HG03575 (cell line): ENCODE data around the gene USP7.
"Not testable (repeated sequence)": the region's sequence is repeated elsewhere in the genome, so short reads cannot be mapped to it uniquely, and the experiment has no call there.

ENCODE experiments used
- ATAC-seq: cut with Tn5 transposase; IDR thresholded peaks from one replicate; pipeline ENCODE4 v1.9.1; 2021; ENCODE audit not compliant: unreplicated experiment, insufficient number of reproducible peaks, low FRiP score; ENCODE audit errors: extremely low read depth

Gene USP7

GRCh38 chr16:8855051-8855786 lies 108.5 kb downstream of the USP7 start:
- no peak for ATAC-seq

GRCh38 chr16:8854298-8854948 lies 109.3 kb downstream of the USP7 start:
- no peak for ATAC-seq

DNA sequence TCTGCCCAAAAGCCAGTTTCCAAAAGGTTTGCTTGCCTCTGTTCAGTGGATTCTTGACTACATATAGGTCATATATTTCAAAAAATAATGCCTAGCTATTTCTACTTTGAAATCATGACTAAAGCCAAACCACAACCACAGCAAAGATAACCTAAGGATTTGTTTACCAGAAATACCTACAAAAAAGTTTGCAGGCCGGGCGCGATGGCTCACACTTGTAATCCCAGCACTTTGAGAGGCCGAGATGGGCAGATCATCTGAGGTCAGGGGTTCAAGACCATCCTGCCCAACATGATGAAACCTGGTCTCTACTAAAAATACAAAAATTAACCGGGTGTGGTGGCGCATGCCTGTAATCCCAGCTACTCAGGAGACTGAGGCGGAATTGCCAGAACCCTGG lies 110.1 kb downstream of the USP7 start:
- ATAC-seq = no peak

DNA sequence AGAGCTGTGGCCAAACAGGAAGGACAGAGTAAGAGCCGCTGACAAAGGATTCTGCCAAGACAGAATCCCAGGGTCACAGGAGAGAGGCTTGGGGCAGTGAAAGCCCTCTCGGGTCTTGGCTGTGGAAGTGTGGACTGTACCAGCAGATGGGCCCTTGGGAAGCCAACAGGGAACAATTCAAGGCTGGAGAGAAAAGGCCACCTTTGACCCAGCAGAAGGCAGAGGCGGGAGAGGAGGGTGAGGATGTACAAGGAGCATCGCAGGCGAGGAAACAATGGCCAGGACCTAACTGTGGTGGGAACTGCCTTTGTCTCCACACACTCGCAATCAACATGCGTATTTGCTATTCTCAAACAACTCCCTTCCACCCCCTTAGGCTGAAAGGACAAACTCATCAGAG lies 110.6 kb downstream of the USP7 start:
- no peak for ATAC-seq

- no peak for ATAC-seq
Measured at GRCh38 chr16:8852534-8852933, 111.2 kb downstream of the USP7 start.

GRCh38 chr16:8851761-8852403 lies 111.8 kb downstream of the USP7 start:
- no peak for ATAC-seq

DNA sequence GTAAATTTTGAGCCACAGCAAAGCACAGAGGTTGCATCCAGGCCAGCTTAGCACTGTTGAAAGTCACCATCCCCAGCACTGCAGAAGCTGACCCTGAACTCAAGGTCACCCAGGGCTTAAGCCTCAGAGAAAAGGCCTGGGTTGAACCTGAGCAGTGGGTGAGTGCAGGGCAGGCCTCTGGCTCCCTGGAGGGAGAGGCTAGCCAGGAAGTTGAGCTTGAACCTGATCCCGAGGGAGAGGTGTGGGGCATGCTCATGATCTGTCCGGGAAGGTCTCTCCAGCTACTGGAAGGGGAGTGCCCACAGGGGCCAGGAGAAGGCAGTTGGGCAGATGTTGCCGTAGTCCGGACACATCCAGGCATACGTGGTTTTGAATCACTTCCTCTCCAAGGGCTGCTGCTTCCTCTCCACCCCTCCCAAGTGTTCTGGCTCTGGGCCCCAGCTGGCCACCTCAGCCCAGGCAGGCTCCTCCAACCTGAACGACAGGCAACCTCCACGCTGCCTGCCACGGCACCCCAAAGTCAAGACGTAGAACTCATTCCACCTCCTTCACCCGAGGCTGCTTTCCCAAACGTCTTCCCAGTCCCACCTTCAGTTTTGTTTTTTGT lies 113.3 kb downstream of the USP7 start:
- ATAC-seq = no peak

DNA sequence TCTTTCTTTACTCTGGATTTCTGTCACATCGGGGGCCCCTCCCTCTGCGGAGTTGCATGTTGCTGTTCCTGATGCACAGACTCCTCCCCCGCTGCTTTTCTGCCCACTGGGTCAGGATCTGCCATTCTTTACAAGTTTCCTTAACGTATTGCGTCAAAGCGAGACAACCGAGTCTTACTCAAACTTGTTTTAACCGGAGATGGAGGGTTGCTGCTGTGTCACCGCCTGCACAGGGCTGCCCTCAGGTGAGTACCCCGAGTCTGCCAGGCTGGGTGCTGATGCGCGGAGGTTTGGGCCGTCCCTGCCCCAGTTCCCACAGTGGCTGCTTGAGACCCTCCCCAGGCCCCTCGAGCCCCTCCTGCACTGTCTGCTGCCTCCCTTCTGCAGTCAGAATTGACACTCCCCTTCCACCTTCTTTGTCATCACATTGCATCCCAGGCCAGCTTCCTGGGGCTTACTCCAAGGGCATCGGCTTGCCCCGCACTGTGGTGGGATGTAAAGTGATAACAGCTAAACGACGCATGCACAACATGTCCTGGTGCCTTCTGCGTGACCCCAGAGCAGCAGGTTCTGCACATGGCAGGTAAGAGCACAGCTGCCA lies 114.2 kb downstream of the USP7 start:
- no peak for ATAC-seq

- no peak for ATAC-seq
Measured at GRCh38 chr16:8848939-8849391, 114.7 kb downstream of the USP7 start.

DNA sequence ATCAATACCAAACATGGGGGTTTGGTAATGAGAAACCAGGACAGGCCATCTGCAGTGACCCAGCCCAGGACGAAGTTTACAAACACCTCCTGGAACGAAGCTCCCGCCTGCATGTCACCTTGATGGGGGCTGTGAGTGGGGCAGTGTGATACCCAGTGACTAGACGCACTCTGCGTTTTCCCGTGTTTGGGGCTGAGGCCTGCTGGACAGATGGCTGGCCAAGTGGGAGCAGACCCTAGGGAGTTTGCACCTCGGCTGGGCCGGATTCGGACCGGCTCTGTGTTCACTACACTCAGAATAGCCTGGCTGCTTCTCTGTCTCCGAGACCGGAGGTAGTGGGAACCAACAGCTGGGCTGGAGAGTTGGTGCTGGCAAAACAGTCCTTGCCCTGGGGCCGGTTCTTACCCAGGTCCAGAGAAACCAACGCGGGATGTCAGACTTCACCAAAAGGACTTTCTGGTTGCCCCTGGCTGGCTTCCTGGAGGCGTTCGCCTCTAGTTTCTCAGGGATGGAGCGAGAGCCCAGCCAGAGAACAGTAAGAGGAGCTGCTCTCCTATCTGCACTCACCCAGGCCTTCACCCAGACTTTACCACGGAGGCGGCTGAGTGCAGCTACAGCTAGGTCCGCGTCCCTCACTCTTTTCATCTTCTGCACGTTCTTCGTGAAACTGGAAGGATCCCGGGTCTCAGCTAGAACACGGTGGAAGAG lies 115.3 kb downstream of the USP7 start:
- ATAC-seq = no peak

DNA sequence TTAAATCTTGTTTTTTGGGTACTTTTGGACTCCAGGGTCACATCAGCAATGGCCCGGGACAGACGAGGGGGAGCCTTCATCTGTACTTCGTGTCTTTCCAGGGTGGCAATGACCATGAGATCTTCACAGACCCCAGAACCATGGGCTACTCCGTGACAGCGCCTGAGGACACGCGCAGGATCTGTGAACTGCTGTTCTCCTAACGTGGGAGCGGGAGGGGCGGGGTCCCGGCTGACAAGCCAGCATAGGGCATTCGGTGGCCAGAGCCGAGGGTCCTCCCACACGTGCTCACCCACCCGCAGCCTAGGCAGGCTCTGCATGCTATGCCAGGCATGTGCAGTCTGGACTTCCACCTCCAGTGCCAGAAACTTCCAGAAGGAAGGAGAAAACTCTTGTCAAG lies 116.1 kb downstream of the USP7 start:
- no peak for ATAC-seq

GRCh38 chr16:8847145-8847544 lies 116.6 kb downstream of the USP7 start:
- ATAC-seq = no peak

DNA sequence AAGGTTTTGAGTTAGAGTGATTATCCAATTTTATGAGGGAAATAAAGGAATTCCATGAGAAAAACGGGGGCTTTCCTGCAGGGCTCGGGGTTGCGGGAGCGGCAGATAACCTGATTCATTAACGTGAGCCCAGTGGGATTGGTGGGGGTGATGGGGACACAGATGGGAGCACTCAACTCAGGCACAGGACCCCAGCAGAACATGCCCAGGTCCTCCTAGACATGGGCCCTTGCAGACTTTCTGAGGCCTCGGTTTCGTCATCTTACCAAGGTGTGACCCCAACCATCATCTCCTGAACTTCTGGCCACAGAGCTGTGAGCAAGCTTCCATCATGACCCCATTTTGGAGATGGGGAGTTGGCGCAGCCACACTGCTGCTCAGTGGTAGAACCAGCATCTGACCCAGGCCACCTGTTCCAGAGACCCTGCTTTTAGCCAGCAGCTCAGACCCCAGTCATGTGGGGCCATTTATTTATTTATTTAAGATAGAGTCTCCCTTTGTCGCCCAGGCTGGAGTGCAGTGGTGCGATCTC lies 117.2 kb downstream of the USP7 start:
- ATAC-seq = no peak

DNA sequence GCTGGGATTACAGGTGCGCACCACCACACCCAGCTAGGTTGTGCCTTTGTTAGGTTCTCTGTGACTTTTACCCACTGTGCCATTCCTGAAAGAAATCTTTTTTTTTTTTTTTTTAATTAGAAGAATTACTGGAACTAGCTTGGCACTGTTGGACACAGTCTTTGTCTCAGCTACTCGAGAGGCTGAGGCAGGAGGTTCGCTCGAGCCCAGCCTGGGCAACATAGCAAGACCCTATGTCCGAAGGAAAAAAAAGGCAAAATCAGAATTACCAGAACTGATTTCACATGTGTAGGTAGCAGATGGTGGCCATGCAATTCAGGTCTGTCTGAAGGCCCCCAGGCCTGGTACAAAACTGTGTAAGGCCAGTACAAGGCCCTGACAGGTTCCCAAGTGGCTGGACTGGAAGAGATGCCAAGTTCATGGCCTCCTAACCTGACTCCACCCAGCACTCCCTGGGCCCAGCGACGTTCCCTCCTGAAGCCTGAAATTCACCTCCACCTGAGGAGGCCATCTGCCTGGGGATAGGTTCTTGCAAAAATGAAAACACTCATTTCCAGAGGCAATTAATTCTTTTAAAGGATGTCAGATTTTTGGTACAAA lies 117.9 kb downstream of the USP7 start:
- no peak for ATAC-seq

DNA sequence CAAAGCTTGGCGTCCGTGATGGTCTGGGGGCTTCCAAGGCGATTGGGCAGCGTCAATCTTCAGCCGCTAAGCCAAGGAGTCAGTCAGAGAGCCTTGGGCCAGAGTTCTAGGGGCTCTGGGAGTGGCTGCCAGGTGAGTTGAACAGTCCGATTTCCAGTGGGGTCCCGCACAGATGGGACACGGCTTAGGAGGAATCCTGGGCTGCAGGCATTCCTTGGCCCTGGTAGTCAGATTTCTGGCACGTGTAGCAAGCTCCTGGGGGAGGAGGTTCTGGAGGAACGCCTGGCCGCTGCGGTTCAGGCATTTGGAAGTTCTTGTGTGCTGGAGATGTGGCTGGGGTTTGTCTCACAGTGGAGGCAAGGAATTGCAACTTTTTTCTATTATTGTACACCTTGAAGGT lies 120.4 kb downstream of the USP7 start:
- not testable (repeated sequence) for ATAC-seq
